ENCODE data around the gene BBS1. TPM values are rescaled to one million over a fixed set of nuclear protein-coding genes. Genes with fewer than 3 reads are reported as not detected.
A peak's percentile ranks its signal among the peaks of the same experiment; 100 is the strongest.

Gene BBS1
- total RNA-seq, 5 donors from 2014 or later (not counting 1 experiment from before 2014, with no cell fraction given) = 17.0 to 41.6 (median 34.9) TPM

- H3K9me3 Mint-ChIP-seq = no peaks in the 10 kb centered on the region
- Histone ChIP-seq H3K36me3 (ENCODE audit: control insufficient read depth in 2 of 2, extremely low read depth in 1 of 2, insufficient read depth in 1 of 2, low read length in 1 of 2) (peaks cover 0 to 6% of the 10 kb centered on the region in 2 donors), H3K27me3 (replicated peaks in 1 of 2; ENCODE audit: control insufficient read depth in 2 of 2, extremely low read depth in 1 of 2, insufficient read depth in 2 of 2, low read length in 1 of 2) (no peaks in the 10 kb centered on the region), H3K4me3 (ENCODE audit: control insufficient read depth in 1 of 2, extremely low read depth in 1 of 2, low read length in 1 of 2) (no peak overlapping the region), H3K27ac (ENCODE audit: low read length) (no peak overlapping the region), H3K4me1 (ENCODE audit: control insufficient read depth in 1 of 2, extremely low read depth in 1 of 2, insufficient read depth in 2 of 2, low read length in 2 of 2) (peaks cover 3 to 22% of the 10 kb centered on the region in 2 experiments), H3K9me3 (no peaks in the 10 kb centered on the region)
- DNase-seq (no peak), ATAC-seq (replicated peaks in 1 of 4) (no peak)
- H3K4me1 Mint-ChIP-seq = peaks cover 18 to 22% (median 20%) of the 10 kb centered on the region in 3 donors
- no peaks in the 10 kb centered on the region for H3K27me3 Mint-ChIP-seq
- ChIA-PET CTCF (no interaction called here), POLR2A (no interaction called here)
- WGBS (ENCODE audit: insufficient coverage) = 88% methylated on average over 4 of the region's 10 CpGs
- H3K36me3 Mint-ChIP-seq = peaks cover 3% of the 10 kb centered on the region
- no peak overlapping the region for H3K4me3 Mint-ChIP-seq
- H3K27ac Mint-ChIP-seq = peak overlapping the region in 1 of 2 donors; percentile 4
Observed at GRCh38 chr11:66476173-66476840, 34.1 kb upstream of the BBS1 start.

- Mint-ChIP-seq H3K27ac (peak overlapping the region in 1 of 2 donors; percentile 4), H3K27me3 (no peaks in the 10 kb centered on the region), H3K4me3 (no peak overlapping the region), H3K36me3 (peaks cover 3% of the 10 kb centered on the region), H3K9me3 (no peaks in the 10 kb centered on the region), H3K4me1 (peaks cover 18 to 22% (median 20%) of the 10 kb centered on the region in 3 donors)
- H3K4me3 ChIP-seq (ENCODE audit: control insufficient read depth in 1 of 2, extremely low read depth in 1 of 2, low read length in 1 of 2) = no peak overlapping the region
- peaks cover 0 to 6% of the 10 kb centered on the region in 2 donors for H3K36me3 ChIP-seq (ENCODE audit: control insufficient read depth in 2 of 2, extremely low read depth in 1 of 2, insufficient read depth in 1 of 2, low read length in 1 of 2)
- POLR2A ChIA-PET = no interaction called here
- CTCF ChIA-PET = no interaction called here
- ATAC-seq (replicated peaks in 1 of 4) (no peak), DNase-seq (no peak)
- H3K9me3 ChIP-seq = no peaks in the 10 kb centered on the region
- peaks cover 3 to 23% of the 10 kb centered on the region in 2 experiments for H3K4me1 ChIP-seq (ENCODE audit: control insufficient read depth in 1 of 2, extremely low read depth in 1 of 2, insufficient read depth in 2 of 2, low read length in 2 of 2)
- WGBS (ENCODE audit: insufficient coverage) = 94% methylated on average over 8 of the region's 9 CpGs
- no peak overlapping the region for H3K27ac ChIP-seq (ENCODE audit: low read length)
- no peaks in the 10 kb centered on the region for H3K27me3 ChIP-seq (replicated peaks in 1 of 2; ENCODE audit: control insufficient read depth in 2 of 2, extremely low read depth in 1 of 2, insufficient read depth in 2 of 2, low read length in 1 of 2)
Observed at GRCh38 chr11:66476841-66477251, 33.6 kb upstream of the BBS1 start.

- Histone ChIP-seq H3K4me1 (ENCODE audit: control insufficient read depth in 1 of 2, extremely low read depth in 1 of 2, insufficient read depth in 2 of 2, low read length in 2 of 2) (peaks cover 3 to 23% of the 10 kb centered on the region in 2 experiments), H3K4me3 (ENCODE audit: control insufficient read depth in 1 of 2, extremely low read depth in 1 of 2, low read length in 1 of 2) (no peak overlapping the region), H3K36me3 (ENCODE audit: control insufficient read depth in 2 of 2, extremely low read depth in 1 of 2, insufficient read depth in 1 of 2, low read length in 1 of 2) (peaks cover 0 to 5% of the 10 kb centered on the region in 2 donors), H3K27me3 (replicated peaks in 1 of 2; ENCODE audit: control insufficient read depth in 2 of 2, extremely low read depth in 1 of 2, insufficient read depth in 2 of 2, low read length in 1 of 2) (no peaks in the 10 kb centered on the region), H3K27ac (ENCODE audit: low read length) (no peak overlapping the region), H3K9me3 (no peaks in the 10 kb centered on the region)
- WGBS (ENCODE audit: insufficient coverage) = 94% methylated on average over 8 of the region's 11 CpGs
- Mint-ChIP-seq H3K4me3 (peak overlapping the region in 2 of 3 donors; percentile 29 to 49), H3K27me3 (no peaks in the 10 kb centered on the region), H3K36me3 (peaks cover 5% of the 10 kb centered on the region), H3K4me1 (peaks cover 20 to 26% (median 25%) of the 10 kb centered on the region in 3 donors), H3K27ac (peak overlapping the region in 1 of 2 donors; percentile 55), H3K9me3 (no peaks in the 10 kb centered on the region)
- CTCF ChIA-PET = interaction anchor here in 1 of 2 donors (0.5 kb wide), 1 partner anchor 11 kb away, joined by 4 read pairs; the partner anchor contains the start of gene PELI3
- ATAC-seq (replicated peaks in 1 of 4) = no peak
- POLR2A ChIA-PET = no interaction called here
- no peak for DNase-seq
Observed at GRCh38 chr11:66477263-66478201, 32.9 kb upstream of the BBS1 start.

GRCh38 chr11:66478729-66479393 lies 31.6 kb upstream of the BBS1 start:
- H3K4me1 Mint-ChIP-seq = peaks cover 22 to 28% (median 25%) of the 10 kb centered on the region in 3 donors
- H3K27ac Mint-ChIP-seq = peak overlapping the region; percentile 59 to 92
- H3K4me3 Mint-ChIP-seq = peak overlapping the region; percentile 85 to 91 (median 87)
- Histone ChIP-seq H3K9me3 (no peaks in the 10 kb centered on the region), H3K4me3 (ENCODE audit: control insufficient read depth in 1 of 2, extremely low read depth in 1 of 2, low read length in 1 of 2) (peak overlapping the region in 1 of 2 donors; percentile 89), H3K4me1 (ENCODE audit: control insufficient read depth in 1 of 2, extremely low read depth in 1 of 2, insufficient read depth in 2 of 2, low read length in 2 of 2) (peaks cover 3 to 23% of the 10 kb centered on the region in 2 experiments), H3K27ac (ENCODE audit: low read length) (no peak overlapping the region), H3K27me3 (replicated peaks in 1 of 2; ENCODE audit: control insufficient read depth in 2 of 2, extremely low read depth in 1 of 2, insufficient read depth in 2 of 2, low read length in 1 of 2) (no peaks in the 10 kb centered on the region), H3K36me3 (ENCODE audit: control insufficient read depth in 2 of 2, extremely low read depth in 1 of 2, insufficient read depth in 1 of 2, low read length in 1 of 2) (peaks cover 0 to 9% of the 10 kb centered on the region in 2 donors)
- DNase-seq = peak in 12 of 35 experiments; percentile 13 to 63 (median 24)
- ChIA-PET POLR2A (no interaction called here), CTCF (interaction anchor here (0.5 to 1.0 kb wide), 2 partner anchors 12 to 38 kb away, joined by 4 to 6 read pairs; partner anchors contain the start of gene PELI3 (in 1 of the 2))
- ATAC-seq (replicated peaks in 1 of 4) = no peak
- no peaks in the 10 kb centered on the region for H3K27me3 Mint-ChIP-seq
- 76% methylated on average over 3 of the region's 8 CpGs for WGBS (ENCODE audit: insufficient coverage)
- no peaks in the 10 kb centered on the region for H3K9me3 Mint-ChIP-seq
- peaks cover 7% of the 10 kb centered on the region for H3K36me3 Mint-ChIP-seq

- WGBS (ENCODE audit: insufficient coverage) = 9% methylated on average over 29 of the region's 34 CpGs
- Mint-ChIP-seq H3K27ac (peak overlapping the region; percentile 74 to 92), H3K9me3 (no peaks in the 10 kb centered on the region), H3K27me3 (no peaks in the 10 kb centered on the region), H3K4me3 (peak overlapping the region; percentile 85 to 91 (median 87)), H3K36me3 (peaks cover 4% of the 10 kb centered on the region), H3K4me1 (peaks cover 22 to 28% (median 25%) of the 10 kb centered on the region in 3 donors)
- Histone ChIP-seq H3K4me1 (ENCODE audit: control insufficient read depth in 1 of 2, extremely low read depth in 1 of 2, insufficient read depth in 2 of 2, low read length in 2 of 2) (peaks cover 3 to 23% of the 10 kb centered on the region in 2 experiments), H3K9me3 (no peaks in the 10 kb centered on the region), H3K27ac (ENCODE audit: low read length) (peak overlapping the region; percentile 58), H3K36me3 (ENCODE audit: control insufficient read depth in 2 of 2, extremely low read depth in 1 of 2, insufficient read depth in 1 of 2, low read length in 1 of 2) (peaks cover 0 to 9% of the 10 kb centered on the region in 2 donors), H3K4me3 (ENCODE audit: control insufficient read depth in 1 of 2, extremely low read depth in 1 of 2, low read length in 1 of 2) (peak overlapping the region; percentile 72 to 89), H3K27me3 (replicated peaks in 1 of 2; ENCODE audit: control insufficient read depth in 2 of 2, extremely low read depth in 1 of 2, insufficient read depth in 2 of 2, low read length in 1 of 2) (no peaks in the 10 kb centered on the region)
- POLR2A ChIA-PET = interaction anchor here (0.5 to 0.6 kb wide), 2 partner anchors 13 to 1630 kb away, joined by 3 read pairs; no protein-coding TSS in a partner anchor
- ATAC-seq (replicated peaks in 1 of 4) (no peak), DNase-seq (peak in 3 of 35 experiments; percentile 18 to 19 (median 19))
- CTCF ChIA-PET = interaction anchor here (0.5 to 1.1 kb wide), 8 partner anchors 12 to 199 kb away, joined by 3 to 12 read pairs (median 5); partner anchors contain the start of genes MRPL11 (in 1 of the 2), PELI3 (in 1 of the 2) and RBM4B (in 1 of the 2)
Observed at GRCh38 chr11:66479394-66480116, 30.9 kb upstream of the BBS1 start.
